CD4-positive, CD25-positive, alpha-beta regulatory T cell (primary cell): ENCODE results near the gene CYP4B1. TPM values are rescaled to one million over a fixed set of nuclear protein-coding genes. Genes with fewer than 3 reads are reported as not detected.

Source experiments
- ATAC-seq, 2 donors: fragments of 150-1000 bp; cut with Tn5 transposase; one replicate each; pipeline ENCODE4 v1.10.0; 2021; ENCODE audit warnings: low read depth in 2 of 2, moderate number of reproducible peaks in 2 of 2, moderate library complexity in 1 of 2
- DNase-seq, 3 donors: peaks; one replicate each; pipeline versions ENCODE4 v3.0.0 to v3.0.0-alpha.2; 2012 to 2022; ENCODE audit warnings: mixed read lengths in 1 of 3
- H3K27ac ChIP-seq: one replicate; pipeline ENCODE4 v1.7.0; 2013; ENCODE audit warnings: mild to moderate bottlenecking, low read length; ENCODE audit not compliant: insufficient read depth, poor library complexity, severe bottlenecking
- H3K27me3 ChIP-seq: one replicate; pipeline ENCODE4 v1.7.0; 2013; ENCODE audit warnings: low read length; ENCODE audit not compliant: control insufficient read depth, insufficient read depth
- H3K36me3 ChIP-seq: one replicate; pipeline ENCODE4 v1.7.0; 2013; ENCODE audit warnings: mild to moderate bottlenecking, low read length, moderate library complexity; ENCODE audit not compliant: control insufficient read depth, insufficient read depth
- H3K4me1 ChIP-seq: 2 replicates; pipeline ENCODE4 v1.7.0; 2013; ENCODE audit warnings: mild to moderate bottlenecking, low read length; ENCODE audit not compliant: insufficient read depth, control insufficient read depth, poor library complexity, severe bottlenecking
- H3K4me3 ChIP-seq: one replicate; pipeline ENCODE4 v1.7.0; 2013; ENCODE audit warnings: low read depth, mild to moderate bottlenecking, low read length, moderate library complexity
- H3K9me3 ChIP-seq, 2 experiments: 1 replicate in 1 of 2; 2 replicates in 1 of 2; pipeline ENCODE4 v1.7.0; 2013; ENCODE audit warnings: low read length in 2 of 2, mild to moderate bottlenecking in 1 of 2, moderate library complexity in 1 of 2; ENCODE audit not compliant: control insufficient read depth in 2 of 2
- H3K27ac Mint-ChIP-seq, 3 donors: one replicate each; pipeline ENCODE4 v1.8.0; 2020 to 2022; ENCODE audit warnings: mild to moderate bottlenecking in 3 of 3, mixed read lengths in 3 of 3, moderate library complexity in 2 of 3
- H3K27me3 Mint-ChIP-seq: one replicate; pipeline ENCODE4 v1.8.0; 2022; ENCODE audit warnings: mild to moderate bottlenecking, mixed read lengths
- H3K36me3 Mint-ChIP-seq: one replicate; pipeline ENCODE4 v1.8.0; 2020; ENCODE audit warnings: mixed read lengths
- H3K4me1 Mint-ChIP-seq, 4 donors: one replicate each; pipeline ENCODE4 v1.8.0; 2020 to 2022; ENCODE audit warnings: mixed read lengths in 4 of 4, mild to moderate bottlenecking in 1 of 4
- H3K4me3 Mint-ChIP-seq, 4 donors: one replicate each; pipeline ENCODE4 v1.8.0; 2020 to 2022; ENCODE audit warnings: mild to moderate bottlenecking in 4 of 4, mixed read lengths in 4 of 4, moderate library complexity in 3 of 4
- H3K9me3 Mint-ChIP-seq, 7 donors: one replicate each; pipeline ENCODE4 v1.8.0; 2020 to 2022; ENCODE audit warnings: mixed read lengths in 7 of 7, mild to moderate bottlenecking in 3 of 7, moderate library complexity in 2 of 7
- polyA plus RNA-seq, 4 donors: library from polyadenylated mRNA; unstranded; fragments of 300-500 nt; fragmentation: Illumina TruSeq; gene quantifications; one replicate each; pipeline ENCODE4 v1.2.3, GENCODE V29; 2021
- total RNA-seq: library from RNA; stranded (reverse); gene quantifications from one replicate; pipeline ENCODE4 v1.2.3, GENCODE V29; 2022

The CYP4B1 gene
- total and polyA plus RNA-seq, 5 donors from 2014 or later = not detected

- DNase-seq (no peak), ATAC-seq (no peak)
- H3K27ac ChIP-seq = no peak overlapping the region
- no peak overlapping the region for H3K4me3 ChIP-seq
- no peaks in the 10 kb centered on the region for H3K36me3 Mint-ChIP-seq
- no peaks in the 10 kb centered on the region for H3K4me1 Mint-ChIP-seq
- no peaks in the 10 kb centered on the region for H3K27me3 ChIP-seq
- no peaks in the 10 kb centered on the region for H3K36me3 ChIP-seq
- no peaks in the 10 kb centered on the region for H3K9me3 ChIP-seq
- no peaks in the 10 kb centered on the region for H3K4me1 ChIP-seq
- H3K27me3 Mint-ChIP-seq = peaks cover 13% of the 10 kb centered on the region
- no peak overlapping the region for H3K27ac Mint-ChIP-seq
- peaks cover 0 to 10% (median 0%) of the 10 kb centered on the region in 7 donors for H3K9me3 Mint-ChIP-seq
- no peak overlapping the region for H3K4me3 Mint-ChIP-seq
Observed at GRCh38 chr1:46800742-46801141, 1.9 kb downstream of the CYP4B1 start.

DNA sequence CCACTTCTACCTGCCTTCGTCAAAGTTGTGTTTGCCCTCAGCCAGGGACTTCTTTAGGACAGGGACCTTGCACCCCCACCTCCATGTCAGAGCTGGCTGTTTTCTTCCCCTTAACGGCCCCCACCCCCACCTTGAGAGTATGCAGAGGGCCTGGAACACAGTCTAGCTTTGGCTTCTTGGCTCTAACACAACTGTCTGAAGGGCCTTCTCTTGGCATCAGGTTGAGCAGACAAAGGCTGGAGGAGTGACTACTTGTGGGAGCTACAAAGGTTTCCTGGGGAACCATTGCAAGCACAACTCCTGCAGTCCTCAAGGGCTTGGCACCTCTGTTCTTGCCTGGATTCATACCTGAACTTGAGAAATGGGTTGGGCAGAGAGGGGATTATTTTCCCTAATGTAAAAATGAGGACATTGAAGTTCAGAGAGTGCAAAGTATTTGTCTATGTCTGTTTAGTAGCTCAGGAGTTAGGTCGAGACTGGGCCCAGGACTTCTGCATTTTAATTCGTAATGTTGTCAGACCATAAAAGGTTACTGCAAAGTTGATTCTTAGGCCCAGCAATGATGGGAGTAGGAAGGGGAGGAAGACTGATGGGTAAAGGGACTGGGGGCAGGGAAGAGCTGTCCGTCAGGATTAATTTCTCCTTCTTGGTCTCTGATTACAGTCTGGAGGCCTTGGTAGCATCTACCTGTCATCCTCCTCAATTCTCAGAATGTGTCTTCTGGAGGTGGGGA lies 2.6 kb downstream of the CYP4B1 start:
- peaks cover 0 to 9% (median 0%) of the 10 kb centered on the region in 7 donors for H3K9me3 Mint-ChIP-seq
- H3K27ac Mint-ChIP-seq = no peak overlapping the region
- ATAC-seq (no peak), DNase-seq (no peak)
- H3K27me3 Mint-ChIP-seq = peaks cover 10% of the 10 kb centered on the region
- no peak overlapping the region for H3K27ac ChIP-seq
- H3K27me3 ChIP-seq = no peaks in the 10 kb centered on the region
- H3K4me1 ChIP-seq = no peaks in the 10 kb centered on the region
- H3K4me3 Mint-ChIP-seq = no peak overlapping the region
- H3K36me3 Mint-ChIP-seq = no peaks in the 10 kb centered on the region
- no peak overlapping the region for H3K4me3 ChIP-seq
- H3K36me3 ChIP-seq = no peaks in the 10 kb centered on the region
- H3K4me1 Mint-ChIP-seq = no peaks in the 10 kb centered on the region
- H3K9me3 ChIP-seq = no peaks in the 10 kb centered on the region

- Mint-ChIP-seq H3K4me3 (no peak overlapping the region), H3K9me3 (peaks cover 0 to 8% (median 0%) of the 10 kb centered on the region in 7 donors), H3K4me1 (no peaks in the 10 kb centered on the region), H3K27me3 (peaks cover 4% of the 10 kb centered on the region), H3K27ac (no peak overlapping the region), H3K36me3 (no peaks in the 10 kb centered on the region)
- DNase-seq (no peak), ATAC-seq (no peak)
- Histone ChIP-seq H3K27me3 (no peaks in the 10 kb centered on the region), H3K36me3 (no peaks in the 10 kb centered on the region), H3K4me3 (no peak overlapping the region), H3K27ac (no peak overlapping the region), H3K4me1 (no peaks in the 10 kb centered on the region), H3K9me3 (no peaks in the 10 kb centered on the region)
Observed at GRCh38 chr1:46802081-46802480, 3.2 kb downstream of the CYP4B1 start.

- Histone ChIP-seq H3K4me1 (no peaks in the 10 kb centered on the region), H3K9me3 (no peaks in the 10 kb centered on the region), H3K27ac (no peak overlapping the region), H3K4me3 (no peak overlapping the region), H3K27me3 (no peaks in the 10 kb centered on the region), H3K36me3 (no peaks in the 10 kb centered on the region)
- Mint-ChIP-seq H3K9me3 (peaks cover 0 to 13% (median 0%) of the 10 kb centered on the region in 7 donors), H3K27ac (no peak overlapping the region), H3K36me3 (no peaks in the 10 kb centered on the region), H3K4me3 (no peak overlapping the region), H3K27me3 (peaks cover 4% of the 10 kb centered on the region), H3K4me1 (no peaks in the 10 kb centered on the region)
- no peak for DNase-seq
- ATAC-seq = no peak
Observed at GRCh38 chr1:46802901-46803574, 4.2 kb downstream of the CYP4B1 start.

- H3K9me3 Mint-ChIP-seq = peaks cover 0 to 9% (median 0%) of the 10 kb centered on the region in 7 donors
- no peaks in the 10 kb centered on the region for H3K4me1 ChIP-seq
- H3K27me3 Mint-ChIP-seq = peaks cover 4% of the 10 kb centered on the region
Observed at GRCh38 chr1:46804027-46804889, 5.4 kb downstream of the CYP4B1 start.

DNA sequence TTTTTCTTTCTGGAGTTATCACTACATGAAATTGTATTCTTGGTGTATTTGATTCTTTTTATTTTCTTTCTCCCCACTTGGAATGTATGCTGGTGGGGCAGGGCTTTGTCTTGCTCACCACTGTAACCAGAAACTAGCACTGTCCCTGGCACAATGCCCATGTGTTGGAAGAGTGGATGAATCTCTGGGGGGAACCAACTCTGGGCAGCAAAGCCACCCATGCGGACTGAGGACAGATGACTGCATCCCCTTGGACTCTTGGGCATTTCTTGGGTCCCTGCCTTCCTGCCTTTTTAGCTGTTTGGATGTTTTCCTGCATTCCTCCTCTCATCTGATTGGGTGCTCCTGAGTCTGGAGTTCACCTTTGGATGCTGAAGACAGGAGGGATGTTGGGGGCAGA lies 6.1 kb downstream of the CYP4B1 start:
- Histone ChIP-seq H3K4me1 (no peaks in the 10 kb centered on the region), H3K4me3 (no peak overlapping the region), H3K27me3 (no peaks in the 10 kb centered on the region), H3K36me3 (no peaks in the 10 kb centered on the region), H3K27ac (no peak overlapping the region), H3K9me3 (no peaks in the 10 kb centered on the region)
- H3K36me3 Mint-ChIP-seq = no peaks in the 10 kb centered on the region
- no peaks in the 10 kb centered on the region for H3K4me1 Mint-ChIP-seq
- H3K4me3 Mint-ChIP-seq = no peak overlapping the region
- H3K27me3 Mint-ChIP-seq = peaks cover 4% of the 10 kb centered on the region
- peaks cover 0 to 9% (median 0%) of the 10 kb centered on the region in 7 donors for H3K9me3 Mint-ChIP-seq
- ATAC-seq (no peak), DNase-seq (no peak)
- no peak overlapping the region for H3K27ac Mint-ChIP-seq

More at GRCh38 chr1:46804027-46804889, 5.4 kb downstream of the CYP4B1 start:
- no peak for DNase-seq
- Histone ChIP-seq H3K27me3 (no peaks in the 10 kb centered on the region), H3K4me3 (no peak overlapping the region), H3K27ac (no peak overlapping the region), H3K9me3 (no peaks in the 10 kb centered on the region), H3K36me3 (no peaks in the 10 kb centered on the region)
- Mint-ChIP-seq H3K36me3 (no peaks in the 10 kb centered on the region), H3K4me3 (no peak overlapping the region), H3K27ac (no peak overlapping the region), H3K4me1 (no peaks in the 10 kb centered on the region)
- ATAC-seq = no peak

- ATAC-seq = no peak
Observed at GRCh38 chr1:46805755-46806154, 6.9 kb downstream of the CYP4B1 start.

More at GRCh38 chr1:46805755-46806154, 6.9 kb downstream of the CYP4B1 start:
- H3K36me3 ChIP-seq = no peaks in the 10 kb centered on the region
- peaks cover 0 to 9% (median 0%) of the 10 kb centered on the region in 7 donors for H3K9me3 Mint-ChIP-seq
- no peak overlapping the region for H3K27ac Mint-ChIP-seq
- H3K27ac ChIP-seq = no peak overlapping the region
- no peak overlapping the region for H3K4me3 ChIP-seq
- no peaks in the 10 kb centered on the region for H3K36me3 Mint-ChIP-seq
- H3K27me3 Mint-ChIP-seq = peaks cover 4% of the 10 kb centered on the region
- H3K4me1 ChIP-seq = no peaks in the 10 kb centered on the region
- DNase-seq = no peak
- no peaks in the 10 kb centered on the region for H3K9me3 ChIP-seq
- H3K27me3 ChIP-seq = no peaks in the 10 kb centered on the region
- no peaks in the 10 kb centered on the region for H3K4me1 Mint-ChIP-seq
- H3K4me3 Mint-ChIP-seq = no peak overlapping the region
